Heart left ventricle (tissue), 16 donors: ENCODE results near the gene KSR2. TPM values are rescaled to one million over a fixed set of nuclear protein-coding genes. Genes with fewer than 3 reads are reported as not detected.
"Not testable (repeated sequence)": the region's sequence is repeated elsewhere in the genome, so short reads cannot be mapped to it uniquely, and the experiment has no call there.

ENCODE experiments used
- ATAC-seq, 4 donors: fragments of 200-7000 bp; cut with Tn5 transposase; one replicate each; pipeline ENCODE4 v1.9.1; 2020 to 2022; ENCODE audit warnings: moderate library complexity in 4 of 4, mild to moderate bottlenecking in 3 of 4, moderate number of reproducible peaks in 1 of 4
- DNase-seq, 5 donors: peaks; one replicate each; pipeline ENCODE4 v3.0.0-alpha.2; 2020
- H3K27ac ChIP-seq, 12 donors: fragments of 200-600 bp; sonication (generic) in 4 of 12; one replicate each; pipeline versions ENCODE4 v1.5.0 to v1.8.0; 2016 to 2022; ENCODE audit warnings: mild to moderate bottlenecking in 2 of 12
- H3K27me3 ChIP-seq, 9 donors: fragments of 200-600 bp; sonication (generic) in 2 of 9; one replicate each; pipeline versions ENCODE4 v1.5.1 to v1.8.0; 2016 to 2022; ENCODE audit warnings: mild to moderate bottlenecking in 3 of 9
- H3K36me3 ChIP-seq, 9 donors: fragments of 200-600 bp; sonication (generic) in 2 of 9; one replicate each; pipeline versions ENCODE4 v1.5.0 to v1.8.0; 2018 to 2022; ENCODE audit warnings: mild to moderate bottlenecking in 2 of 9
- H3K4me1 ChIP-seq, 12 donors: fragments of 200-600 bp; sonication (generic) in 4 of 12; one replicate each; pipeline versions ENCODE4 v1.5.0 to v1.8.0; 2016 to 2022; ENCODE audit warnings: mild to moderate bottlenecking in 3 of 12
- H3K4me3 ChIP-seq, 12 donors: fragments of 200-600 bp; sonication (generic) in 4 of 12; one replicate each; pipeline versions ENCODE4 v1.5.0 to v1.8.0; 2017 to 2022; ENCODE audit warnings: mild to moderate bottlenecking in 9 of 12, moderate library complexity in 4 of 12
- H3K9me3 ChIP-seq, 12 donors: fragments of 200-600 bp; sonication (generic) in 4 of 12; one replicate each; pipeline versions ENCODE4 v1.5.0 to v1.8.0; 2016 to 2022; ENCODE audit warnings: mild to moderate bottlenecking in 1 of 12
- POLR2A ChIP-seq, 2 donors: fragments of 450-650 bp; IDR thresholded peaks; one replicate each; pipeline ENCODE4 v1.6.1; 2017; ENCODE audit warnings: antibody characterized with exemption in 2 of 2, mild to moderate bottlenecking in 2 of 2, moderate library complexity in 2 of 2
- WGBS, 4 donors: extraction: QIAGEN DNeasy Blood & Tissue Kit in 2 of 4; methylation state at CpG; one replicate each; pipeline versions ENCODE4 v1.1.5 to v1.1.7; 2013 to 2018; 5-methylcytosine and 5-hydroxymethylcytosine counted together
- intact Hi-C, 10 donors: fragments of 100-400 bp; cut with DNase I; formaldehyde crosslinking; loops; one replicate each; pipeline versions ENCODE4 v1.11.1 to v1.14.2; 2022
- polyA plus RNA-seq, 2 donors: library from polyadenylated mRNA; stranded (reverse); fragments of 200-250 nt; gene quantifications; one replicate each; pipeline ENCODE4 v1.2.3, GENCODE V29; 2013
- total RNA-seq, 9 donors: library from RNA; depleted of rRNA in 2 of 9; stranded (reverse); fragments of >200 nt in 2 of 9; fragmentation: NEBNext Ultra II Directional in 3 of 9; extraction: Animal tissue kit (Norgen Biotek cat#: 25700) in 3 of 9; gene quantifications; one replicate each; pipeline versions ENCODE4 v1.1.0 to v1.2.4, GENCODE V29; 2016 to 2023
- TF ChIP-seq, protein P1 (sequence below), 12 donors: fragments of 200-600 bp; sonication (generic) in 4 of 12; IDR thresholded peaks; one replicate each; pipeline versions ENCODE4 v1.5.0 to v1.8.0; 2018 to 2022; ENCODE audit warnings: antibody characterized with exemption in 12 of 12, mild to moderate bottlenecking in 5 of 12
- donor health status: ischemic (EF 13 %, LVEDD 7.1; RV severe dilation, severe dysfunction).
- donor health status: healthy with polysubstance abuse.
- donor health status: DM: no; HTN: yes; CAD: no.
- donor health status: DM: no; HTN: no; CAD: no.
- donor health status: ischemic (EF 25% LVEDD 6.9; RV normal size, moderate dysfunction).
- donor health status: ischemic (EF 25% LVEDD 5.7; RV mildly dilated, moderate dysfunction).
- donor health status: healthy.
- donor health status: DM: yes; HTN: yes; CAD: no.
- donor health status: ischemic (EF 35%, LVEDD 5.7; RV mildly dilated, moderate dysfunction).
- donor health status: nonischemic (EF 11% LVEDD 7.7; RV severe dilation, severe dysfunction).
- donor health status: DM: yes; HTN: yes; CAD: no.
- donor health status: PGD.
- donor health status: ischemic (EF 29% LVEDD 5.4; RV normal size, mild dysfunction).
- donor health status: nonischemic (EF 23%, LVEDD 6.1; RV moderate dilation, normal function).

Gene KSR2
- total and polyA plus RNA-seq, 11 donors = under 0.01 to 0.02 (median 0.02) TPM; not detected in 8

DNA sequence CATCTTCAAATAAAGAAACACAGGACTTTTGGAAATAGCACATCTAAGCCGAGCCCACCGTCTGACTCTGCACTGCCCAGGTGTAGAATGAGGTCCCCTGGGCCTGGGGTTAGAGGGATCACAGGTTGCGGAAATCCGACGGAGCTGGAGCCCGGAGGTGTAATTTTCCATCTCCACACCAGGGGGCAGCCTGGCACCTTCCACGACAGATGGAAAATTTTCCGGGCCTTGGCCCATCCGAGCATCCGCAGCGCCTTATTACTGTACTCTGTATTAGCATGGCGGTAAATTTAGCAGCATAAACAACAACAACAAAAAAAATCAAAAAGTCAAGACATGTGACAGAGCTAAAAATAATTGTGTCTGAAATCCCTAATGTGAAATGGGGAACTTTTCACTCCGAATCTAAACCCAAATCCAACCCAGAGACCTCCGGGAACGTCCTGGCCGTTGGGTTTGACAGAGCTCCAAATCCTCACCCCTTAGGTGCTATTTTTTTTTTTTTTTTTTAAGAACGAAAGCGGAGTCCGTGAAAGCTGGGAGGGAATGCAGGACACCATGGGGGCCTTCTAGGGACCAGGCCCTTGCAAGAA, 93.9 kb downstream of the KSR2 start:
- peaks cover 0 to 5% (median 0%) of the 10 kb centered on the region in 12 donors for H3K4me1 ChIP-seq
- peaks cover 0 to 40% (median 17%) of the 10 kb centered on the region in 9 donors for H3K27me3 ChIP-seq
- no peak overlapping the region for H3K27ac ChIP-seq
- H3K36me3 ChIP-seq = no peaks in the 10 kb centered on the region
- ATAC-seq (peak; percentile 61 to 93 (median 78)), DNase-seq (peak; percentile 58 to 76 (median 61))
- TF ChIP-seq, protein P1, sequence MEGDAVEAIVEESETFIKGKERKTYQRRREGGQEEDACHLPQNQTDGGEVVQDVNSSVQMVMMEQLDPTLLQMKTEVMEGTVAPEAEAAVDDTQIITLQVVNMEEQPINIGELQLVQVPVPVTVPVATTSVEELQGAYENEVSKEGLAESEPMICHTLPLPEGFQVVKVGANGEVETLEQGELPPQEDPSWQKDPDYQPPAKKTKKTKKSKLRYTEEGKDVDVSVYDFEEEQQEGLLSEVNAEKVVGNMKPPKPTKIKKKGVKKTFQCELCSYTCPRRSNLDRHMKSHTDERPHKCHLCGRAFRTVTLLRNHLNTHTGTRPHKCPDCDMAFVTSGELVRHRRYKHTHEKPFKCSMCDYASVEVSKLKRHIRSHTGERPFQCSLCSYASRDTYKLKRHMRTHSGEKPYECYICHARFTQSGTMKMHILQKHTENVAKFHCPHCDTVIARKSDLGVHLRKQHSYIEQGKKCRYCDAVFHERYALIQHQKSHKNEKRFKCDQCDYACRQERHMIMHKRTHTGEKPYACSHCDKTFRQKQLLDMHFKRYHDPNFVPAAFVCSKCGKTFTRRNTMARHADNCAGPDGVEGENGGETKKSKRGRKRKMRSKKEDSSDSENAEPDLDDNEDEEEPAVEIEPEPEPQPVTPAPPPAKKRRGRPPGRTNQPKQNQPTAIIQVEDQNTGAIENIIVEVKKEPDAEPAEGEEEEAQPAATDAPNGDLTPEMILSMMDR (IDR thresholded peaks at IDR 0.05) = peak; percentile 75 to 92 (median 84)
- TF ChIP-seq POLR2A (IDR thresholded peaks at IDR 0.05) = no peak
- WGBS, 4 donors = 21 to 28% (median 24%) methylated on average over 19 of the region's 19 CpGs
- intact Hi-C loops = loop anchor here (1.0 to 10.0 kb wide), 9 partner anchors 140 to 502 kb away; partner anchors contain the start of genes SUDS3 (in 4 of the 10), TAOK3 (in 4 of the 10), RFC5 (in 2 of the 10) and PEBP1 (in 1 of the 10)
- no peak overlapping the region for H3K4me3 ChIP-seq
- H3K9me3 ChIP-seq = no peaks in the 10 kb centered on the region

DNA sequence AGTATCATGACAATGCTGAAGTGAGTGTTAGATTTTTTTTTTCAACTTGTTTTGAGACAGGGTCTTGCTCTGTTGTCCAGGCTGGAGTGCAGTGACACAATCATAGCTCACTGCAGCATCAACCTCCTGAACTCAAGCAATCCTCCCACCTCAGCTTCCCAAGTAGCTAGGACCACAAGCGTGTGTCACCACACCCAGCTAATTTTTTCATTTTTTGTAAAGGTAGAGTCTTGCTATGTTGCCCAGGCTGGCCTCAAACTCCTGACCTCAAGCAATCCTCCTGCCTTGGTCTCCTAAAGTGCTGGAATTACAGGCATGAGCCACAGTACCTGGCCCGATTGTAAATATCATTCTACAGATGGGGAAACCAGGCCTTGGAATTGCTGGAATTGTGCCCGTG, 94.6 kb downstream of the KSR2 start:
- H3K4me1 ChIP-seq, ATAC-seq, H3K4me3 ChIP-seq, H3K27ac ChIP-seq, DNase-seq, H3K9me3 ChIP-seq, H3K36me3 ChIP-seq: not testable (repeated sequence)
- H3K27me3 ChIP-seq = peaks cover 0 to 33% (median 17%) of the 10 kb centered on the region in 9 donors
- WGBS, 4 donors = 63 to 87% (median 76%) methylated on average over 3 of the region's 3 CpGs
- intact Hi-C loops = loop anchor here in 9 of 10 donors (5.0 to 10.0 kb wide), 6 partner anchors 141 to 503 kb away; partner anchors contain the start of genes SUDS3 (in 4 of the 9), TAOK3 (in 3 of the 9), PEBP1 (in 1 of the 9) and RFC5 (in 1 of the 9)

DNA sequence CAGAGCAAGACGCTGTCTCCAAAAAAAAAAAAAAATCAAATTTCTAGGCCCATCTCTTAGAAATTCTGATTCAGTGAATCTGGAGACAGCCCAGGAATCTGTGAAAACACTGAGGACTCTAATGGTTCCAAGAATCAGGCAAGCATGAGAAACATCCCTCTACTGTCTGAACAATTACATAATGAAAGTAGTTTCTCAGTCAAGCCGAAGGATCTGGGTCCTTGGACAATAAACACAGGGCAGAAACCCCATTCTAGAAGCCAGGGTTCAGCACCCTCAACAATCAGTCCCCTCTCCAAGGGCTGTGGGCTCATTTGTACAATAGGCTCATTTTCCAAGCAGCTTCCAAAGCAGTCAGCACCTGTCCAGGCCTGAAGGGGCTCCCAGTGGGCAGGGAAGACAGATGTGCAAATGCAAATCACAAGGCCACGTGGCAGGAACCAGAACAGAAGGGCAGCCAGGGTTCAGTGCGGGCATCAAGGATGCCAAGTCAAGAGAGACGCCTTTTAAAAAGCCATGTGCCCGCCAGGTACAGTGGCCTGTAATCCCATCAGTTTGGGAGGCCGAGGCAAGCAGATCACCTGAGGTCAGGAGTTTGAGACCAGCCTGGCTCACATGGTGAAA, 96.1 kb downstream of the KSR2 start:
- H3K4me1 ChIP-seq = peaks cover 0 to 5% (median 0%) of the 10 kb centered on the region in 12 donors
- ATAC-seq (no peak), DNase-seq (no peak)
- H3K27me3 ChIP-seq = peaks cover 0 to 23% (median 10%) of the 10 kb centered on the region in 9 donors
- no peak overlapping the region for H3K27ac ChIP-seq
- no peaks in the 10 kb centered on the region for H3K36me3 ChIP-seq
- no peak for TF ChIP-seq POLR2A (IDR thresholded peaks at IDR 0.05)
- TF ChIP-seq, protein P1 (IDR thresholded peaks at IDR 0.05) = no peak
- 68 to 82% (median 76%) methylated on average over 7 of the region's 7 CpGs for WGBS, 4 donors
- intact Hi-C loops = loop anchor here in 9 of 10 donors (5.0 to 10.0 kb wide), 6 partner anchors 142 to 505 kb away; partner anchors contain the start of genes SUDS3 (in 4 of the 9), TAOK3 (in 3 of the 9), PEBP1 (in 1 of the 9) and RFC5 (in 1 of the 9)
- H3K9me3 ChIP-seq = no peaks in the 10 kb centered on the region
- no peak overlapping the region for H3K4me3 ChIP-seq

DNA sequence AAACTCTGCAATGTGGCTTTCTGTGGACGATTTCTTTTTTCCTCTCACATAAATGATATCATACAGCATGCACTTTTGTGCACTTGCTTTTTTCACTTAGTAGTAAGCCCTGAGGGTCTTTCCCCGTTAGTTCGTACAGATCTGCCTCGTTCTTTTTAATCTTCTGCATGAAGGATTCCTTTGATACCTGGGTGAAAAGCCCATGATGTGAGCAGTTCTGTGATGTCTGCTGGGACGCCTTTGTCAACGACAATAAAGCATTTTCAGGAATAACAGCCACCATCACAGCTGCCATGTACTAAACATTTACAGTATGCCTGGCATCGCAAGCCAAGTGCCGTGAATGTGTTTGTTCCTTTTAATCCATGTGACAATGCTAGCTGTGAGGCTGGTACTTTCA, 99.2 kb downstream of the KSR2 start:
- Histone ChIP-seq H3K4me3 (no peak overlapping the region), H3K9me3 (no peaks in the 10 kb centered on the region), H3K27ac (no peak overlapping the region), H3K27me3 (peaks cover 0 to 5% (median 0%) of the 10 kb centered on the region in 9 donors), H3K36me3 (no peaks in the 10 kb centered on the region), H3K4me1 (no peaks in the 10 kb centered on the region)
- TF ChIP-seq POLR2A (IDR thresholded peaks at IDR 0.05) = no peak
- TF ChIP-seq, protein P1 (IDR thresholded peaks at IDR 0.05) = no peak
- no peak for ATAC-seq
- intact Hi-C loops = no loop called here
- WGBS, 4 donors = 78 to 82% (median 80%) methylated on average over 8 of the region's 8 CpGs
- DNase-seq = no peak
